GM10266 (cell line): ENCODE measurements around the gene CDH4.

Experiments
- DNase-seq: peaks from one replicate; pipeline ENCODE4 v3.0.0; 2012; ENCODE audit errors: extremely low spot score
- CTCF ChIP-seq: IDR thresholded peaks from 2 replicates; pipeline ENCODE4 v1.5.1; 2012; ENCODE audit warnings: mild to moderate bottlenecking, low read depth; ENCODE audit not compliant: control insufficient read depth, insufficient read depth; ENCODE audit errors: missing control alignments

The CDH4 gene

DNA sequence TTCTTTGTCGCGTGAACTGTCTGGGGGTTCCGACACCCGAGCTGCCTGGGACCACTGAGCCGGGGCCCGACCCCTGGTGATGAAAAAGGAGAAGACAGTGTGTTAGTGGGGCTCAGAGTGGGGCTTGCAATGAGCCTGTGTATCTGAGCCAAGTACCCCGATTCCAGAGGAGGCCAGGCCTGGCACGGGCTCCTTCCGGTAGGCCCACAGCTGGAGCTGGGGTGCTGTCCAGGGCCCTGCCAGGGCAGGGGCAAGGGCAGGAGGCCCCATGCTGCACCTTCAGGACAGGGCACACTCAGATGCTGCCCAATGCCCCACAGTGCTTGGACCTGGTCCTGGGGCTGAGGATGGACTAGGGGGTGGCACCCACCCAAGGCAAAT lies 724.2 kb downstream of the CDH4 start:
- no peak for DNase-seq
- no peak for TF ChIP-seq CTCF

GRCh38 chr20:61976644-61977418 lies 724.8 kb downstream of the CDH4 start:
- TF ChIP-seq CTCF = no peak
- DNase-seq = no peak

GRCh38 chr20:61977419-61977786 lies 725.3 kb downstream of the CDH4 start:
- no peak for DNase-seq
- no peak for TF ChIP-seq CTCF

DNA sequence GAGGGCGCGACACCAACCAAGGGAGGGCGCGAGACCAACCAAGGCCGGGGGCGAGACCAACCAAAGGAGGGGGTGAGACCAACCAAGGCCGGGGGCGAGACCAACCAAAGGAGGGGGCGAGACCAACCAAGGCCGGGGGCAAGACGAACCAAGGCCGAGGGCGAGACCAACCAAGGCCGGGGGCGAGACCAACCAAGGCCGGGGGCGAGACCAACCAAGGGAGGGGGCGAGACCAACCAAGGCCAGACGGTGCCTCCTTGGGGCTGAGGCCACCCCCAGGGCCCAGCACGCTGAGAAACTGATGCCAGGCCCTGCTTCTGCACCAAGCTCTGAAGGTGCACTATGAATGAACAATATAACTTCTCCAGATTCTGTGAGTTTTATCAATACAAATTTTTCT lies 726.4 kb downstream of the CDH4 start:
- DNase-seq = no peak
- no peak for TF ChIP-seq CTCF

DNA sequence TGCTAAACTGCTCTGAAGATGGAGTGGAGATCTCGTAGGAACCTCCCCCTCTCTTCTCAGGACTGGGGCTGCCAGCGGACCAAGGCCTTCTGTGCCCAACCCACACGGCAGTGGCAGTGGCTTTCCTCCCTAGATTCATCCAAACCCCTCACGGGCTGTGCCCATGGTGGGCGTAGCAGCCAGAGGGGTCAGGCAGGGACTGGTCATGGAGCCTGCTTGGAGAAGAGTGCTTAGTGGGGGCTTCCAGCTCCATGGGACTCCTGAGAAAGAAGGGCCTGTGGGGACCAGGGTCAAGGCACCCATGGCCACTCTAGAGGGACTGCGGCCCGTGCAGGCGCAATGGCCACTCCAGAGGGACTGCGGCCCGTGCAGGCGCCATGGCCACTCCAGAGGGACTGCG lies 727.0 kb downstream of the CDH4 start:
- DNase-seq = no peak
- no peak for TF ChIP-seq CTCF

DNA sequence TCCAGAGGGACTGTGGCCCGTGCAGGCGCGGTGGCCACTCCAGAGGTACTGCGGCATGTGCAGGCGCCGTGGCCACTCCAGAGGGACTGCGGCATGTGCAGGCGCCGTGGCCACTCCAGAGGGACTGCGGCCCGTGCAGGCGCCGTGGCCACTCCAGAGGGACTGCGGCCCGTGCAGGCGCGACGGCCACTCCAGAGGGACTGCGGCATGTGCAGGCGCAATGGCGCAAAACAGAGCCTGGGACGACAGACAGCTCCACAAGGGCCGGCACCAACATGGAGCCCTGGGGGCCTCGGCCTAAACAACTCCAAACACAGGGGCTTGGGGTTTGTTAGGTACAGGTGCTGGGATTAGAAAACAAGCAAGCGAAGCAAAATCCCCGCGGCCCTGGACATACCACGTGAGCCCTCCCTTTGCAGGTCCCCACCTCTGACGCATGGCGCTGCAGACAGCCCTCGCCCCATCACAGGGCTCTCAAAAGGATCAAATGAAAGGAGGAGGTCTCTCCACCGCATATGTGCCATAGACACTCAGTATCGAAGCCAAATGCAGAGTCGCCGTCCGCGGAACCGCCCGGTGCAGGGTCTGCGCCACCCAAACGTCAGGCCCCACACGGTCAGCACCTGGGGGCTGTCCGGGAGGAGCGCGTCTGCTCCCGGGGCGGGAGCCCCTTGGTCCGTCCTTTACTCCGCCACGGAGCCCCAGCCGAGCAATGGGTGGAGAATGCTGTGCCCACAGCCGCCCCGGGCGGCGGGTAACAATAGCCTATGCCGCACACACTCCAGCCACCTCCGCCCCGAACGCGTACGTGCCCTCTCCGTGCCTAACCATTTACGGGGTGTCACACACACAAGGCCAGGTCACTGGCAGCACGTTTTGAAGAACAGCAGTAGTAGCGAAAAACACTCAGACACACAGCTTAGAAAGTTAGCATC lies 727.9 kb downstream of the CDH4 start:
- no peak for TF ChIP-seq CTCF
- no peak for DNase-seq
